Stimulated activated CD8-positive, alpha-beta memory T cell treated with anti-CD3 and anti-CD28 coated beads, Interleukin-15, amount 100 ng/mL, for 24 hours (primary cell): Measurements from ENCODE around the gene CIPC.

Source experiments
- DNase-seq: peaks from one replicate; pipeline ENCODE4 v3.0.0-alpha.2; 2020; ENCODE audit warnings: low read depth

The CIPC gene

GRCh38 chr14:77126461-77126990, 28.5 kb downstream of the CIPC start:
- no peak for DNase-seq

GRCh38 chr14:77128414-77128891, 30.4 kb downstream of the CIPC start:
- DNase-seq = no peak

- DNase-seq = no peak
Measured at GRCh38 chr14:77130386-77130785, 32.3 kb downstream of the CIPC start.

GRCh38 chr14:77131206-77131605, 33.1 kb downstream of the CIPC start:
- no peak for DNase-seq

GRCh38 chr14:77131871-77132486, 33.9 kb downstream of the CIPC start:
- DNase-seq = no peak

- no peak for DNase-seq
Measured at GRCh38 chr14:77133720-77134338, 35.8 kb downstream of the CIPC start.

GRCh38 chr14:77139022-77139421, 41.0 kb downstream of the CIPC start:
- no peak for DNase-seq

- peak; percentile 27 for DNase-seq
Measured at GRCh38 chr14:77139540-77140358, 41.7 kb downstream of the CIPC start.

GRCh38 chr14:77140359-77141213, 42.5 kb downstream of the CIPC start:
- no peak for DNase-seq

GRCh38 chr14:77141214-77142004, 43.4 kb downstream of the CIPC start, which contains the start of gene ZDHHC22:
TSS of gene ZDHHC22 (minus strand) at chr14:77141791. CDS start at chr14:77139738, 2,053 bp downstream.
- no peak for DNase-seq

- DNase-seq = no peak
Measured at GRCh38 chr14:77142005-77142800, 44.1 kb downstream of the CIPC start.

GRCh38 chr14:77143071-77143470, 45.0 kb downstream of the CIPC start:
- no peak for DNase-seq

GRCh38 chr14:77144412-77145115, 46.5 kb downstream of the CIPC start:
- DNase-seq = no peak

- DNase-seq = no peak
Measured at GRCh38 chr14:77145975-77146740, 48.1 kb downstream of the CIPC start.

- no peak for DNase-seq
Measured at GRCh38 chr14:77148510-77149231, 50.6 kb downstream of the CIPC start.

- no peak for DNase-seq
Measured at GRCh38 chr14:77151245-77151644, 53.2 kb downstream of the CIPC start.

GRCh38 chr14:77151918-77152588, 54.0 kb downstream of the CIPC start:
- DNase-seq = no peak
